ENCODE results near the gene TPCN1.
A peak's percentile ranks its signal among the peaks of the same experiment; 100 is the strongest.

TPCN1 gene

DNA sequence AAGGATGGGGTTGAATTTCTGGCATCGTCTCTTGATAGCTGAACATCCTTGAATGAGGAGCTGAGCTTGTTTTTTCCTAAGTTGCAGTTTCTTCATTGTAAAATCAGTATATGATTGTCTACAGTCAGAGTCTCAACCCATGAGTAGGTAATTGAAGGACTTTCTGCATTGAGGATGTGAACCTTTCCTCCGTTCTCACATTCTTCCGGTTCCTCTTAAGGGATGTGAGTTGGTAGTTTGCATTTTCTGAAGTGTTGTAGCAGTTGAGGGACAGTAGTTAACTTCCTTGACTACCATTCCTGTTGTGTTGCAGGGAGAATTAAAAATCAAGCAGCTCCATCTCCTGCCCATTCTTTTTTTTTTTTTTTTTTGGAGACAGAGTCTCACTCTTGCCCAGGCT is 19.1 kb downstream of the TPCN1 start:
- peaks cover 76 to 93% of the 10 kb centered on the region in 2 donors for H3K4me1 ChIP-seq (ENCODE audit: control insufficient read depth in 2 of 2, insufficient read depth in 2 of 2, low read length in 2 of 2)

DNA sequence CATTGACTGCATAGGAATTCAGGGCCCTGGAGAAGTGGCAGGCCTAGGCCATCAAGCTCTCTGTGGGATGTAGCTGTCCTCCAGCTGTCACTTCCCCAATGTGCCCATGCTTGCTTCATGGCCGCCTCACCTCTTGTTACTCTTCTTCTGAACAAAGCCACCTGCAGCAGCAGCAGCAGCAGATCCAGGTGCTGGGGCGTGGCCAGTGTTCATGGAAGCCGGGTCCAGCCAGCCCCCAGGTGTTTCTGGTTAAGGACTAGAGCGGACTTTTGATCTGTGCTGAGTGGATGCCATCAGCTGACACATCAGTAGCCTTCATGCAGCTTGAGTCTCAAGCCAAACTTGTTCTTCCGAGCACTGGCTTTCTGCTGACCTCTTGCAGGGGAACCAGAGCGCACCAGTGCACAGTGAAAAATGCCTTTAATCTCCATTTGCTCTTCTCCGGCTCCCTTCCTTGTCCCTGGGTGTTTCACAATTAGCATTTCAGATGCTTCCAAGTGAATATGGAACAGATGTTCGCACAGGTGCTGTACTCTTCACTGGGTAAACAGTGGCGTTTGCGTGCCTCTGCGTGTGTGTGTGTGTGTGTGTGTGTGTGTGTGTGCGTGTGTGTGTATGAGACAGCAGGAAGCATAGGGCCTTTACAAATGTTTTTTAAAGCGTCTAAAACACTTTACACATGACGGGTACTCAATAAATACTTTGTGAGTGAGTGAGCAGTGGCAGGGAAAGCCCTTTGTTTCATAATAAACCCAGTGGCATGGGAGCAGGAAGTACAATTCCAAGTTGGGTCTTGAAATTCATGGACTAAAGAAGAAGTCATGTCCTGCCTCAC is 20.1 kb downstream of the TPCN1 start:
- no peaks in the 10 kb centered on the region for H3K9me3 ChIP-seq (ENCODE audit: control insufficient read depth in 2 of 2, low read length in 2 of 2)
- H3K4me1 ChIP-seq (ENCODE audit: control insufficient read depth in 2 of 2, insufficient read depth in 2 of 2, low read length in 2 of 2), result peaks cover 84 to 93% of the 10 kb centered on the region in 2 donors
- H3K9ac ChIP-seq (ENCODE audit: low read depth in 1 of 2, low read length in 2 of 2), result peak overlapping the region; percentile 66 to 74
- H3K27me3 ChIP-seq (ENCODE audit: control insufficient read depth in 2 of 2, insufficient read depth in 2 of 2, low read length in 2 of 2), result no peaks in the 10 kb centered on the region
- peaks cover 4 to 8% of the 10 kb centered on the region in 2 donors for H3K36me3 ChIP-seq (ENCODE audit: control insufficient read depth in 2 of 2, insufficient read depth in 2 of 2, low read length in 2 of 2)
- peak overlapping the region in 1 of 2 donors; percentile 32 for H3K4me3 ChIP-seq (ENCODE audit: low read length in 2 of 2)
- peak overlapping the region; percentile 91 to 93 for H3K27ac ChIP-seq (ENCODE audit: low read depth in 2 of 2, low read length in 2 of 2)

More for the DNA sequence above, 19.1 kb downstream of the TPCN1 start:
- Histone ChIP-seq H3K27me3 (ENCODE audit: control insufficient read depth in 2 of 2, insufficient read depth in 2 of 2, low read length in 2 of 2) (no peaks in the 10 kb centered on the region), H3K27ac (ENCODE audit: low read depth in 2 of 2, low read length in 2 of 2) (peak overlapping the region; percentile 91 to 93), H3K9me3 (ENCODE audit: control insufficient read depth in 2 of 2, low read length in 2 of 2) (no peaks in the 10 kb centered on the region), H3K4me3 (ENCODE audit: low read length in 2 of 2) (peak overlapping the region; percentile 32 to 38), H3K9ac (ENCODE audit: low read depth in 1 of 2, low read length in 2 of 2) (peak overlapping the region in 1 of 2 donors; percentile 66), H3K36me3 (ENCODE audit: control insufficient read depth in 2 of 2, insufficient read depth in 2 of 2, low read length in 2 of 2) (peaks cover 4 to 12% of the 10 kb centered on the region in 2 donors)

DNA sequence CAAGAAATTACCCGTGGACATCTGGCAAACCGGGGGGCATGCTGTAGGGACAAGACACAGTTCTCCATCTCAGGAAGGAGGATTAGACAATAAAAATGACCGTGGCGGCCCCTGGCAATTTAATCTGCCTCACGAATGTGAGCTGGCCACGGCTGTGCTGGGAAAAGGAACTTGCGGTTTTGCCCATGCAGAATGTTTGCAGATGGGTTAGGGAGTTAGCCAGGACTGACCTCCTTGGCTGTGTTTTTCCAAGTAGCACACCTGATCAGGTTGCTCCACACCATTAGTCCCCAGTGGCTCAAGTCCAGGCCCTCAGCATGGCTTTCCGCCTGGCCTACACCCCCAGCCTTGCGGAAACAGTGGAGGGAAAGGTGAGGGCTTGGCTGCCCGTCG is 20.8 kb downstream of the TPCN1 start:
- Histone ChIP-seq H3K4me3 (ENCODE audit: low read length in 2 of 2) (peak overlapping the region in 1 of 2 donors; percentile 20), H3K27me3 (ENCODE audit: control insufficient read depth in 2 of 2, insufficient read depth in 2 of 2, low read length in 2 of 2) (no peaks in the 10 kb centered on the region), H3K27ac (ENCODE audit: low read depth in 2 of 2, low read length in 2 of 2) (peak overlapping the region; percentile 91 to 93), H3K9ac (ENCODE audit: low read depth in 1 of 2, low read length in 2 of 2) (peak overlapping the region; percentile 66 to 74), H3K9me3 (ENCODE audit: control insufficient read depth in 2 of 2, low read length in 2 of 2) (no peaks in the 10 kb centered on the region), H3K4me1 (ENCODE audit: control insufficient read depth in 2 of 2, insufficient read depth in 2 of 2, low read length in 2 of 2) (peaks cover 84 to 93% of the 10 kb centered on the region in 2 donors), H3K36me3 (ENCODE audit: control insufficient read depth in 2 of 2, insufficient read depth in 2 of 2, low read length in 2 of 2) (peaks cover 7 to 12% of the 10 kb centered on the region in 2 donors)

DNA sequence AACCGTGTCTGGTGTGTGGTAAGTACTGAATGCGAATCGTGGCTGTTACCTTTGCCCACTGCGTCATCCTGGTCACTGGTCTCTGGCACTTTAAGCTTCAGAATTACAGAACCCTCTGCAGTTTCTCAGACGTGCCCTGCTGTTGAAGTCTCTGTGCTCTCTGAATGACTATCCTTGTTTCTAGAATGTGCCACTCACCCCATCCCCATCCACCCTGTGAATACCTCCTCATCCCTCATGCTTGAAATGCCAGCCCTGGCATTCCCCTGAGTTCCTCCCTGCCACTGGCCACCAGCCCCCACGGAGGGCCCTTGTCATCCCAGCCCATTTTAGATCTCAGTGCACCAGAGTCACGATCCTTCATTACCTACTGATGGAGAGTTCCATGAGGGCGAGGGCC is 21.3 kb downstream of the TPCN1 start:
- Histone ChIP-seq H3K4me3 (ENCODE audit: low read length in 2 of 2) (peak overlapping the region in 1 of 2 donors; percentile 20), H3K4me1 (ENCODE audit: control insufficient read depth in 2 of 2, insufficient read depth in 2 of 2, low read length in 2 of 2) (peaks cover 84 to 93% of the 10 kb centered on the region in 2 donors), H3K9ac (ENCODE audit: low read depth in 1 of 2, low read length in 2 of 2) (peak overlapping the region; percentile 66 to 74), H3K27me3 (ENCODE audit: control insufficient read depth in 2 of 2, insufficient read depth in 2 of 2, low read length in 2 of 2) (no peaks in the 10 kb centered on the region), H3K27ac (ENCODE audit: low read depth in 2 of 2, low read length in 2 of 2) (peak overlapping the region; percentile 91 to 93), H3K9me3 (ENCODE audit: control insufficient read depth in 2 of 2, low read length in 2 of 2) (no peaks in the 10 kb centered on the region), H3K36me3 (ENCODE audit: control insufficient read depth in 2 of 2, insufficient read depth in 2 of 2, low read length in 2 of 2) (peaks cover 11 to 17% of the 10 kb centered on the region in 2 donors)

DNA sequence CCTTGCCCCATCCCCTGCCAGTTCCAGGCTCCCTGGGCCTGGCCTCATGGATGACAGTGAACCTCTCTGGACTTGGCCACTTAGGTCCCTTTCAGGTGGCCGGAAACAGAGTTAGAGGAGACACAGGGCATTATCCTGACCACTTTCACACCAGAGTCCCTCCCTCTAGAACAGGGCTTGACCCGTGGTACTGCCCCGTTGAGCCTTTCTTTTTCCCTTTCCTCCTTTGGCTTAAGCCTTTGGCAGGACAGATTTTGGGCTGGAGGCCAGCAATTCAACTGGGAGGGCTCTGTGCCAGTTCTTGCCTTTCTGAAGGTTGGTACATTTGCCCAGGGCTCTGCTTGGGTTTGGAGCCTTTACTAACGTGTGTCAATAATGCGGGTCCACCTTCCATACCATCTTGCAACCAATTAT is 22.8 kb downstream of the TPCN1 start:
- H3K4me1 ChIP-seq (ENCODE audit: control insufficient read depth in 2 of 2, insufficient read depth in 2 of 2, low read length in 2 of 2), result peaks cover 70 to 80% of the 10 kb centered on the region in 2 donors
- H3K27me3 ChIP-seq (ENCODE audit: control insufficient read depth in 2 of 2, insufficient read depth in 2 of 2, low read length in 2 of 2), result no peaks in the 10 kb centered on the region
- peaks cover 11 to 22% of the 10 kb centered on the region in 2 donors for H3K36me3 ChIP-seq (ENCODE audit: control insufficient read depth in 2 of 2, insufficient read depth in 2 of 2, low read length in 2 of 2)
- H3K9ac ChIP-seq (ENCODE audit: low read depth in 1 of 2, low read length in 2 of 2), result peak overlapping the region in 1 of 2 donors; percentile 14
- H3K9me3 ChIP-seq (ENCODE audit: control insufficient read depth in 2 of 2, low read length in 2 of 2), result no peaks in the 10 kb centered on the region
- peak overlapping the region; percentile 88 to 90 for H3K27ac ChIP-seq (ENCODE audit: low read depth in 2 of 2, low read length in 2 of 2)
- H3K4me3 ChIP-seq (ENCODE audit: low read length in 2 of 2), result no peak overlapping the region

DNA sequence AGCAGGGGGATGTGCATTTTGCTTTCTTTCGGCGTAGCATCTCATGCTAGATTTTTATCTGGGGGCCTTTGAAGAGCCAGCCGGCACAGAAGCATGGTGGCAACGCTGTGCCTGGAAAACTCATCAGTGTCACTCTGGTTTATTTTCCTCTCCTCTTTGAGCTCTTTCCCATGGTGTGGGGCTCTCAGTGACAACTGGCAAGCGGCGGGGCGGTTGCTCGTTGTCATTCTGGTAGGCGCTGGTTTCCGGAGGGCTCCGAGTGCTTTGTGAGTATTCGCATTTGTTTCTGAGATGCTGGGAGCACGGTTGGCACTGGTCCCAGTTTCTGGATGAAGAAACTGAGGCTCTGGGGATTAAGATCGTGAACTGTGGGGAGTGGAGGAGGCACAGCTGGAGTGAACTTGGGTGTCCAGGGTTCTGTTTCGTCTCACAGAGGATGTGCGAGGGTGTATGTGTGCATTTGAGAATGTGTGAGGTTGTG is 23.3 kb downstream of the TPCN1 start:
- peaks cover 65 to 76% of the 10 kb centered on the region in 2 donors for H3K4me1 ChIP-seq (ENCODE audit: control insufficient read depth in 2 of 2, insufficient read depth in 2 of 2, low read length in 2 of 2)
- peak overlapping the region; percentile 14 for H3K9ac ChIP-seq (ENCODE audit: low read depth in 1 of 2, low read length in 2 of 2)
- no peak overlapping the region for H3K4me3 ChIP-seq (ENCODE audit: low read length in 2 of 2)
- H3K36me3 ChIP-seq (ENCODE audit: control insufficient read depth in 2 of 2, insufficient read depth in 2 of 2, low read length in 2 of 2), result peaks cover 15 to 27% of the 10 kb centered on the region in 2 donors
- H3K27me3 ChIP-seq (ENCODE audit: control insufficient read depth in 2 of 2, insufficient read depth in 2 of 2, low read length in 2 of 2), result no peaks in the 10 kb centered on the region
- H3K9me3 ChIP-seq (ENCODE audit: control insufficient read depth in 2 of 2, low read length in 2 of 2), result no peaks in the 10 kb centered on the region
- peak overlapping the region; percentile 88 to 90 for H3K27ac ChIP-seq (ENCODE audit: low read depth in 2 of 2, low read length in 2 of 2)

DNA sequence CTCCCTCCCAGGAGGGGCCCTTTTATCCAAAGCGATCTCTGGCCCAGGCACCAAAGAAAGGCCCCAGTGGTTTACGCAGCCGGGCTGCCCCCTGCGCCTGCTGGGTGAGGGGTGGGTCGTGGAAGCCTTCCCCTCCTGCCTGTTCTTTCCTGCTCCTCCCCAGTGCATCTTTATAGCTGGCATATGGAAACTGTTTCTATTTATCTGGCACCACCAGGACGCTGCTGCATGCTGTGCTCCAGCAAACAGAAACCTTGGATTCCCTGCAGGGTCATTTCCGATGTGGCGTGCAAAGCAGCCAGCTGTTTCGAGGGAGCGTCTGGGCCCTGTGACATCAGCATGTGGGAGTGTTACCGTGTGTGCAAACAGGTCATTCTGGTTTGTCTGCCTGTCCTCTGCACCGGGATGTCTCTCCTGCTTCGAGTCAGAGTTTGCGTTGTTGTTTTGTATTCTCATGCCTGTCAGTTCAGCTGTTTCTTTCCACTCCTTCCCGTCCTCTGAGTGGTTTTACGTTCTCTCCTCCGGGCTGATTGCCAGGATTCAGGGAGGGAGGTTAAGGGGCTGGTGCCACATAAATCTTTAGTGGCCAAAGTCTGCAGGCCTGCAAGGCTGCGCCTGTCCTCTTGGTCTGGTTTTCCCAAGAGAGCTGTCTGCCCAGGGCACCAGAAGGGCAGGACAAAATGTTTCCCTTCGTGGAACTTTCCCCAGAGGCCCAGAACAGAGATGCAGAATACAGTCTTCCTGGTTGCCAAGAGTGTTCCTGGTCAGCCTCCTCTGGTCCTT is 24.6 kb downstream of the TPCN1 start:
- Histone ChIP-seq H3K27ac (ENCODE audit: low read depth in 2 of 2, low read length in 2 of 2) (peak overlapping the region; percentile 88 to 90), H3K36me3 (ENCODE audit: control insufficient read depth in 2 of 2, insufficient read depth in 2 of 2, low read length in 2 of 2) (peaks cover 24 to 33% of the 10 kb centered on the region in 2 donors), H3K27me3 (ENCODE audit: control insufficient read depth in 2 of 2, insufficient read depth in 2 of 2, low read length in 2 of 2) (no peaks in the 10 kb centered on the region), H3K4me3 (ENCODE audit: low read length in 2 of 2) (peak overlapping the region; percentile 20 to 46), H3K4me1 (ENCODE audit: control insufficient read depth in 2 of 2, insufficient read depth in 2 of 2, low read length in 2 of 2) (peaks cover 56 to 63% of the 10 kb centered on the region in 2 donors), H3K9me3 (ENCODE audit: control insufficient read depth in 2 of 2, low read length in 2 of 2) (no peaks in the 10 kb centered on the region), H3K9ac (ENCODE audit: low read depth in 1 of 2, low read length in 2 of 2) (peak overlapping the region; percentile 35 to 63)

DNA sequence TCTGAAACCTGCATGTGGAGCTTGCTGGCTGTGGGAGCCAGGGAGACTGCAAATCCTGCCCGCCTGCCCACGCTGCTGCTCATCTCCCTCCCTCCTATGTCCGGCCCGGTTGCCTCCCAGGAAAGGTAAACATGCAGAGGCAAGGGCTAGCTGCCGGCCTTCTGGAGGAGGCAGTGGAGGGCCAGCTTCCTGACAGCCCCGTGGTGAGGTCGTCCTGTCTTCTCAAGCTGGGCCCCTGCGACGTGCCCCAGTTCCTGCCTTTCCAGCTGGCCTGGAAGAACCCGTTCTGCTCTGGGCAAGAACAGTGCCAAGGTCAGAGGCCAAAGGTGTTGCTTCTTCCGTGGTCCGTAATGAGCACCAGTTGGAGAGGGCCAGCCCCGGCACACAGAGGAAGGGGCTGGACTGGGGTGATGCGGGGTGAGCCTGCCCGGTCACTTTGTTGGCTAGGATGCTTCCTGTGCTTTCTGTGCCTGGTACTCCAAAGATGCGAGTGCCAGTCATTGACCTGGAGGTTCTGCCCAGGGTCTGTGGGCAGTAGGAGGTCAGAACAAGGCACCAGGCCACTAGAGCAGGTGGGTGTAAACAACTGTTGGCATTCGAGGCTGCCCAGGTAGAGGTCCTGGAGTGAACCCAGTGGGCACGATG is 25.3 kb downstream of the TPCN1 start:
- Histone ChIP-seq H3K4me1 (ENCODE audit: control insufficient read depth in 2 of 2, insufficient read depth in 2 of 2, low read length in 2 of 2) (peaks cover 49 to 56% of the 10 kb centered on the region in 2 donors), H3K4me3 (ENCODE audit: low read length in 2 of 2) (peak overlapping the region; percentile 4 to 20), H3K9ac (ENCODE audit: low read depth in 1 of 2, low read length in 2 of 2) (peak overlapping the region; percentile 34 to 63), H3K27me3 (ENCODE audit: control insufficient read depth in 2 of 2, insufficient read depth in 2 of 2, low read length in 2 of 2) (no peaks in the 10 kb centered on the region), H3K27ac (ENCODE audit: low read depth in 2 of 2, low read length in 2 of 2) (peak overlapping the region; percentile 88 to 90), H3K36me3 (ENCODE audit: control insufficient read depth in 2 of 2, insufficient read depth in 2 of 2, low read length in 2 of 2) (peaks cover 27 to 34% of the 10 kb centered on the region in 2 donors), H3K9me3 (ENCODE audit: control insufficient read depth in 2 of 2, low read length in 2 of 2) (no peaks in the 10 kb centered on the region)

DNA sequence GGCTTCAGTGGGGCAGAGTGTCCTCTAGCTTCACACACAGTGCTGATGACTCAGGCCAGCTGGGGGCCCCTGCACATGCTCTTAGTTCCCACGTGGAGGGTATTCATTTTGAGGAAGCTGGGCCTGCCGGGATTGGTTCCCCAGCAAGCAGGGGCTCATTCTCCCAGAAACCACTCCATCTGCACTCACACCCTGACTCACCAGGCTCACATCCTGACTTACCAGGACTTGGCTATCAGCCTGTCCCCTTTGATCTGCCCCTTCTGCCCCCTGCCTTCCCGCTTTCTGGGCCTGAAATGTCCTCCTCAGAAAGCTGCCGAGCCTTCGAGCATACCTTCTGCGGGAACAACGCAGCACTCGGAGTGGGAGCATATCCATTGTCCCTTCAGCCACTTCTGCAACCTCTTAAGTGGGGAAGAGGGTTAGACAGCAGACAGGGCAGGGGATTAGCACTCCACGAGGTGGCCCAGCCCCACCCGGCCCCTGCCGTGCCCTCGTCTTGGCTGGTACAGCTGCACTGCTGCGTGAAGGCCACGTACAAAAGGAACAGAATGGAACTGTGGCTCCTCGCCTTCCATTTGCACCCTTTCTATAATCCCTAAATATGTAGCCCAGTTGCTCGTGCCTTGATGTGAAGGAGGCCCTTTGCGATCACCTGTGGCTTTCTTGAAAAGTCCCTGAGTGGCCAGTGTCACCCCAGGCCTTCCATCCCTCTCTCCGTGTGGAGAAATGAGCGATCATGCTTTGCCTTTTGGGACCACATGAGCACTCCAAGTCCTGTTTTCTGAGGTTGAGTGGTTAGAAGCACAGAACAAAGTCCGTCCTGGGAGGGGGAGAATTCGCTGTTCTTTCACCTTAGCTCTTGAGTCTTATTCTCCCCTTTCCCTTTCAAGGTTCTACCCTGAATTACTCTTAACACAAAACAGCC is 26.1 kb downstream of the TPCN1 start:
- no peaks in the 10 kb centered on the region for H3K9me3 ChIP-seq (ENCODE audit: control insufficient read depth in 2 of 2, low read length in 2 of 2)
- H3K27ac ChIP-seq (ENCODE audit: low read depth in 2 of 2, low read length in 2 of 2), result peak overlapping the region; percentile 88 to 90
- peak overlapping the region; percentile 34 to 63 for H3K9ac ChIP-seq (ENCODE audit: low read depth in 1 of 2, low read length in 2 of 2)
- H3K27me3 ChIP-seq (ENCODE audit: control insufficient read depth in 2 of 2, insufficient read depth in 2 of 2, low read length in 2 of 2), result no peaks in the 10 kb centered on the region
- peaks cover 28 to 38% of the 10 kb centered on the region in 2 donors for H3K36me3 ChIP-seq (ENCODE audit: control insufficient read depth in 2 of 2, insufficient read depth in 2 of 2, low read length in 2 of 2)
- peaks cover 42 to 49% of the 10 kb centered on the region in 2 donors for H3K4me1 ChIP-seq (ENCODE audit: control insufficient read depth in 2 of 2, insufficient read depth in 2 of 2, low read length in 2 of 2)
- H3K4me3 ChIP-seq (ENCODE audit: low read length in 2 of 2), result no peak overlapping the region

Data from mucosa of rectum (tissue), 2 donors.